HG03378 (cell line): ENCODE measurements around the gene TCAIM.
"Not testable (repeated sequence)": the region's sequence is repeated elsewhere in the genome, so short reads cannot be mapped to it uniquely, and the experiment has no call there.

ENCODE experiments used
- ATAC-seq: cut with Tn5 transposase; IDR thresholded peaks from one replicate; pipeline ENCODE4 v1.9.1; 2021; ENCODE audit warnings: mild to moderate bottlenecking, moderate library complexity; ENCODE audit not compliant: unreplicated experiment

The TCAIM gene

GRCh38 chr3:44414517-44415090 lies 76.0 kb downstream of the TCAIM start:
- ATAC-seq, result no peak

- ATAC-seq, result no peak
Observed at GRCh38 chr3:44415421-44415820, 76.9 kb downstream of the TCAIM start.

- no peak for ATAC-seq
Observed at GRCh38 chr3:44416031-44417030, 77.8 kb downstream of the TCAIM start.

GRCh38 chr3:44418118-44418517 lies 79.6 kb downstream of the TCAIM start:
- ATAC-seq, result not testable (repeated sequence)

- no peak for ATAC-seq
Observed at GRCh38 chr3:44418549-44418948, 80.0 kb downstream of the TCAIM start.

- ATAC-seq, result no peak
Observed at GRCh38 chr3:44419116-44419922, 80.8 kb downstream of the TCAIM start.

GRCh38 chr3:44419923-44420650 lies 81.5 kb downstream of the TCAIM start:
- no peak for ATAC-seq

- no peak for ATAC-seq
Observed at GRCh38 chr3:44420676-44421075, 82.1 kb downstream of the TCAIM start.

- no peak for ATAC-seq
Observed at GRCh38 chr3:44421280-44421679, 82.7 kb downstream of the TCAIM start.

- ATAC-seq, result no peak
Observed at GRCh38 chr3:44424758-44425157, 86.2 kb downstream of the TCAIM start.

GRCh38 chr3:44427683-44428082 lies 89.1 kb downstream of the TCAIM start:
- no peak for ATAC-seq

- ATAC-seq, result no peak
Observed at GRCh38 chr3:44428910-44429309, 90.3 kb downstream of the TCAIM start.

- no peak for ATAC-seq
Observed at GRCh38 chr3:44429459-44429858, 90.9 kb downstream of the TCAIM start.

GRCh38 chr3:44430466-44430865 lies 91.9 kb downstream of the TCAIM start:
- no peak for ATAC-seq

- no peak for ATAC-seq
Observed at GRCh38 chr3:44434834-44435510, 96.4 kb downstream of the TCAIM start.

- ATAC-seq, result no peak
Observed at GRCh38 chr3:44436181-44436580, 97.6 kb downstream of the TCAIM start.

GRCh38 chr3:44437800-44438199 lies 99.2 kb downstream of the TCAIM start:
- ATAC-seq, result no peak

GRCh38 chr3:44439499-44440295 lies 101.1 kb downstream of the TCAIM start:
- peak; percentile 94 for ATAC-seq

- no peak for ATAC-seq
Observed at GRCh38 chr3:44442596-44443309, 104.2 kb downstream of the TCAIM start.
